ENCODE results near the gene RNF41. TPM values are rescaled to one million over a fixed set of nuclear protein-coding genes. Genes with fewer than 3 reads are reported as not detected.

The RNF41 gene
- total RNA-seq, 1 donor from 2014 or later, result 33.7 TPM

- TF ChIP-seq, protein P1, sequence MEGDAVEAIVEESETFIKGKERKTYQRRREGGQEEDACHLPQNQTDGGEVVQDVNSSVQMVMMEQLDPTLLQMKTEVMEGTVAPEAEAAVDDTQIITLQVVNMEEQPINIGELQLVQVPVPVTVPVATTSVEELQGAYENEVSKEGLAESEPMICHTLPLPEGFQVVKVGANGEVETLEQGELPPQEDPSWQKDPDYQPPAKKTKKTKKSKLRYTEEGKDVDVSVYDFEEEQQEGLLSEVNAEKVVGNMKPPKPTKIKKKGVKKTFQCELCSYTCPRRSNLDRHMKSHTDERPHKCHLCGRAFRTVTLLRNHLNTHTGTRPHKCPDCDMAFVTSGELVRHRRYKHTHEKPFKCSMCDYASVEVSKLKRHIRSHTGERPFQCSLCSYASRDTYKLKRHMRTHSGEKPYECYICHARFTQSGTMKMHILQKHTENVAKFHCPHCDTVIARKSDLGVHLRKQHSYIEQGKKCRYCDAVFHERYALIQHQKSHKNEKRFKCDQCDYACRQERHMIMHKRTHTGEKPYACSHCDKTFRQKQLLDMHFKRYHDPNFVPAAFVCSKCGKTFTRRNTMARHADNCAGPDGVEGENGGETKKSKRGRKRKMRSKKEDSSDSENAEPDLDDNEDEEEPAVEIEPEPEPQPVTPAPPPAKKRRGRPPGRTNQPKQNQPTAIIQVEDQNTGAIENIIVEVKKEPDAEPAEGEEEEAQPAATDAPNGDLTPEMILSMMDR (conservative IDR thresholded peaks at IDR 0.05), result peak; percentile 73
- no peak for DNase-seq (ENCODE audit: extremely low spot score, unreplicated experiment)
- Mint-ChIP-seq H3K27me3 (no peaks in the 10 kb centered on the region), H3K4me1 (ENCODE audit: unreplicated experiment) (no peaks in the 10 kb centered on the region), H3K27ac (no peak overlapping the region), H3K36me3 (peaks cover 28% of the 10 kb centered on the region), H3K4me3 (no peak overlapping the region), H3K9me3 (no peaks in the 10 kb centered on the region)
These were observed 15.1 kb downstream of the RNF41 start for GRCh38 chr12:56206452-56207166.

DNA sequence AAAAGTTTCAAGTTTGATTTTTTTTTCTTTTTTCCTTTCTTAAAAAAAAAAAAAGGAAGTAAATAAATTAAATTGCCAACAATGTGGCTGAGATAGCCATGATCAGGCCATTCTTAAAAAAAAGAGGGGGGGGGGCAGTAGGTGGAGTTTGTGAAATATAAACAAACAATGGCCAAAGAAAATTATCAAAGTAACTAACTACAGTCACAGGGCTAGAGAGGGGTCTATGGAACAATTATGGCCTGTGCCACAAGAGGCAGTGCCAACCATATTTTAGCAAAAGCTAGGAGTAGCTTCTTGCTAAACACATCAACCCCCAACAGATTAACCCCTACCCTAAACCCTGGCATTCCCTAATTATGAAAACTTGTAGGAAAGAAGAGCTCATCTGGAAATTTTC is 16.3 kb downstream of the RNF41 start:
- no peak overlapping the region for H3K4me3 Mint-ChIP-seq
- TF ChIP-seq, protein P1 (conservative IDR thresholded peaks at IDR 0.05), result peak; percentile 28

DNA sequence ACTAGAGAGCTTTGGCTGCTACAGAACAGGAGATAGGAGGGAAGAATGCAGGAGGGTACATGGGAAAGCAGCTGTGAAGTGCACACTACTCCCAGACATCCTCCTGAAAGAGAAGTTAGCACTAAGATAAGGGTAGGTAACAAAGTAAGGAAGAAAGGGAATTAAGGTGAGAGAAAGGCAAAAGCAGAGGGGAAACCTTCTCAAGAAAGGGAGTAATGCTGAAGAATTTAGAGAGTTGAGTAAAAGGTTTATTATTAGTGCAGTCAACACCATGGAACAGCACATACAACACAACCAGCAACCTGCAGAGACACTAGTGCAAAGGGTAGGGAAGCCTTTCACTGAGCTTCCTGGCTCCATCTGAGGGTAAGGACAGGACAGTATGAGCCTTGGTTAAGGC is 17.4 kb downstream of the RNF41 start:
- TF ChIP-seq, protein P1 (conservative IDR thresholded peaks at IDR 0.05), result no peak
- Mint-ChIP-seq H3K4me1 (ENCODE audit: unreplicated experiment) (no peaks in the 10 kb centered on the region), H3K36me3 (peaks cover 12% of the 10 kb centered on the region), H3K4me3 (no peak overlapping the region), H3K9me3 (no peaks in the 10 kb centered on the region), H3K27me3 (no peaks in the 10 kb centered on the region), H3K27ac (no peak overlapping the region)
- no peak for DNase-seq (ENCODE audit: extremely low spot score, unreplicated experiment)

More for the DNA sequence above, 16.3 kb downstream of the RNF41 start:
- H3K27me3 Mint-ChIP-seq, result no peaks in the 10 kb centered on the region
- H3K4me1 Mint-ChIP-seq (ENCODE audit: unreplicated experiment), result no peaks in the 10 kb centered on the region
- no peak for DNase-seq (ENCODE audit: extremely low spot score, unreplicated experiment)
- peaks cover 21% of the 10 kb centered on the region for H3K36me3 Mint-ChIP-seq
- no peaks in the 10 kb centered on the region for H3K9me3 Mint-ChIP-seq
- H3K27ac Mint-ChIP-seq, result no peak overlapping the region

GRCh38 chr12:56202838-56203237 is 18.9 kb downstream of the RNF41 start:
- Mint-ChIP-seq H3K4me3 (no peak overlapping the region), H3K27ac (no peak overlapping the region), H3K36me3 (peaks cover 12% of the 10 kb centered on the region), H3K4me1 (ENCODE audit: unreplicated experiment) (no peaks in the 10 kb centered on the region), H3K27me3 (no peaks in the 10 kb centered on the region), H3K9me3 (no peaks in the 10 kb centered on the region)
- TF ChIP-seq, protein P1 (conservative IDR thresholded peaks at IDR 0.05), result no peak
- no peak for DNase-seq (ENCODE audit: extremely low spot score, unreplicated experiment)

DNA sequence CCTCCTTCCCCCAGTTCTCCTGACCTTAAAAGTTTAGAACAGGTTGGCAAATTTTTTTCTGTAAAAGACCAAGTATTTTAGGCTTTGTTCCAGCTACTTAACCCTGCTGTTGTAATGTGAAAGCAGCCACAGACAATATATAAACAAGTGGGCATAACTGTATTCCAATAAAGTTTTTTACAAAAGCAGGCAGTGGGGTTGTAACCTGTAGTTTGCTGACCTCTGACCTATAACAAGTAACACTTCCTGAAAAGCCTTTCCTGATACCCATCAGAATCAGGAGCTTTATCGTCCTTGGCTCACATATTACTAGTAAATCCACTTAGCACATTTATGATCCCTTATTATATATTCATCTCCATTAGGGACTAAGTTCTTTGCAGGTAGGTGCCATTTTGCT is 19.4 kb downstream of the RNF41 start:
- no peak for DNase-seq (ENCODE audit: extremely low spot score, unreplicated experiment)
- H3K36me3 Mint-ChIP-seq, result peaks cover 9% of the 10 kb centered on the region
- H3K27ac Mint-ChIP-seq, result no peak overlapping the region
- H3K4me3 Mint-ChIP-seq, result no peak overlapping the region
- TF ChIP-seq, protein P1 (conservative IDR thresholded peaks at IDR 0.05), result no peak
- no peaks in the 10 kb centered on the region for H3K27me3 Mint-ChIP-seq
- H3K4me1 Mint-ChIP-seq (ENCODE audit: unreplicated experiment), result no peaks in the 10 kb centered on the region
- H3K9me3 Mint-ChIP-seq, result no peaks in the 10 kb centered on the region

Measured in type B pancreatic cell (in vitro differentiated cells).